Lower leg skin (tissue), 3 donors: Measurements from ENCODE around the gene KIF13A.

Source experiments
- CTCF ChIP-seq, 3 donors: fragments of 450-650 bp; IDR thresholded peaks; one replicate each; pipeline ENCODE4 v1.5.1; 2016; ENCODE audit warnings: antibody characterized with exemption in 3 of 3, mild to moderate bottlenecking in 3 of 3, moderate library complexity in 2 of 3
- POLR2A ChIP-seq, 2 donors: fragments of 450-650 bp; IDR thresholded peaks; one replicate each; pipeline ENCODE4 v1.6.1; 2016 to 2017; ENCODE audit warnings: antibody characterized with exemption in 2 of 2, mild to moderate bottlenecking in 1 of 2, moderate library complexity in 1 of 2

- no peak for TF ChIP-seq CTCF (IDR thresholded peaks at IDR 0.05)
- TF ChIP-seq POLR2A (IDR thresholded peaks at IDR 0.05), result no peak
These were observed 56.2 kb downstream of the KIF13A start for GRCh38 chr6:17931227-17931626.
